Esophagus muscularis mucosa (tissue), 3 donors: ENCODE results near the gene PTBP1.

ENCODE experiments used
- CTCF ChIP-seq, 3 experiments: fragments of 200-600 bp in 2 of 3; fragments of 450-650 bp in 1 of 3; sonication (generic) in 2 of 3; IDR thresholded peaks; one replicate each; pipeline ENCODE4 v1.5.1; 2017 to 2019; ENCODE audit warnings: antibody characterized with exemption in 3 of 3, mild to moderate bottlenecking in 2 of 3, moderate library complexity in 1 of 3
- POLR2AphosphoS5 ChIP-seq, 2 donors: sonication (generic); formaldehyde crosslinking; IDR thresholded peaks; one replicate each; pipeline ENCODE4 v1.6.1; 2017; ENCODE audit warnings: antibody characterized with exemption in 2 of 2

- no peak for TF ChIP-seq POLR2AphosphoS5 (IDR thresholded peaks at IDR 0.05)
- TF ChIP-seq CTCF (IDR thresholded peaks at IDR 0.05): no peak
Observed at GRCh38 chr19:834216-834615, 37.0 kb downstream of the PTBP1 start.
